LNCaP clone FGC (cell line): ENCODE measurements around the gene ITGA1.

Experiments
- DNase-seq: peaks from one replicate; pipeline ENCODE4 v3.0.0-alpha.2; 2011; ENCODE audit warnings: low read depth
- H3K4me3 ChIP-seq: 2 replicates; pipeline ENCODE4 v1.5.1; 2011; ENCODE audit warnings: mild to moderate bottlenecking, low read depth, low read length, control low read depth
- CTCF ChIP-seq: IDR thresholded peaks from 2 replicates; pipeline ENCODE4 v1.5.1; 2012; ENCODE audit warnings: mild to moderate bottlenecking; ENCODE audit not compliant: control insufficient read depth, insufficient read depth; ENCODE audit errors: extremely low read depth

ITGA1 gene

GRCh38 chr5:52880541-52880940 lies 92.8 kb downstream of the ITGA1 start:
- TF ChIP-seq CTCF = no peak
- no peak for DNase-seq
- no peak overlapping the region for H3K4me3 ChIP-seq

GRCh38 chr5:52881468-52881867 lies 93.8 kb downstream of the ITGA1 start:
- no peak for DNase-seq
- no peak overlapping the region for H3K4me3 ChIP-seq
- no peak for TF ChIP-seq CTCF

- DNase-seq = no peak
- no peak overlapping the region for H3K4me3 ChIP-seq
- no peak for TF ChIP-seq CTCF
Measured at GRCh38 chr5:52883110-52883509, 95.4 kb downstream of the ITGA1 start.

- no peak for DNase-seq
- TF ChIP-seq CTCF = no peak
Measured at GRCh38 chr5:52884453-52884852, 96.7 kb downstream of the ITGA1 start.

GRCh38 chr5:52885614-52886013 lies 97.9 kb downstream of the ITGA1 start:
- no peak overlapping the region for H3K4me3 ChIP-seq
- no peak for DNase-seq
- no peak for TF ChIP-seq CTCF

More at GRCh38 chr5:52884453-52884852, 96.7 kb downstream of the ITGA1 start:
- no peak overlapping the region for H3K4me3 ChIP-seq

- TF ChIP-seq CTCF = no peak
- DNase-seq = no peak
- no peak overlapping the region for H3K4me3 ChIP-seq
Measured at GRCh38 chr5:52886206-52886605, 98.5 kb downstream of the ITGA1 start.

- no peak for TF ChIP-seq CTCF
Measured at GRCh38 chr5:52887066-52887465, 99.3 kb downstream of the ITGA1 start.

More at GRCh38 chr5:52887066-52887465, 99.3 kb downstream of the ITGA1 start:
- DNase-seq = no peak
- no peak overlapping the region for H3K4me3 ChIP-seq
